HepG2 (cell line): ENCODE data around the gene STK40. TPM values are rescaled to one million over a fixed set of nuclear protein-coding genes. Genes with fewer than 3 reads are reported as not detected.
A peak's percentile ranks its signal among the peaks of the same experiment; 100 is the strongest.

Experiments used
- DNMT3B ChIP-seq: conservative IDR thresholded peaks from 2 replicates; pipeline ENCODE4 v1.6.1; 2016; ENCODE audit warnings: missing biosample characterization, control low read depth
- HOXA3 ChIP-seq: sonication (generic); formaldehyde crosslinking; IDR thresholded peaks from 2 replicates; pipeline ENCODE4 v1.5.0; 2020; ENCODE audit warnings: missing genetic modification reagents
- POLR2AphosphoS2 ChIP-seq: IDR thresholded peaks from 2 replicates; pipeline ENCODE4 v1.6.1; 2011; ENCODE audit warnings: low read depth, low read length, improper control_type of control experiment
- RAD21 ChIP-seq: fragments of 450-650 bp; formaldehyde crosslinking; IDR thresholded peaks from 2 replicates; pipeline ENCODE4 v1.5.0; 2020; ENCODE audit warnings: mild to moderate bottlenecking
- SP4 ChIP-seq: sonication (generic); formaldehyde crosslinking; IDR thresholded peaks from 2 replicates; pipeline ENCODE4 v1.8.1; 2023; ENCODE audit warnings: mild to moderate bottlenecking, missing genetic modification reagents
- TMF1 ChIP-seq: sonication (generic); formaldehyde crosslinking; IDR thresholded peaks from 2 replicates; pipeline ENCODE4 v1.8.1; 2022; ENCODE audit warnings: low read depth, missing genetic modification reagents
- ZFX ChIP-seq: sonication (generic); formaldehyde crosslinking; IDR thresholded peaks from 2 replicates; pipeline ENCODE4 v1.4.0; 2020; ENCODE audit warnings: mild to moderate bottlenecking, low read depth, missing genetic modification reagents, moderate library complexity
- ZNF549 ChIP-seq: sonication (generic); formaldehyde crosslinking; IDR thresholded peaks from 2 replicates; pipeline ENCODE4 v1.5.0; 2020; ENCODE audit warnings: missing genetic modification reagents
- polyA plus RNA-seq, 8 experiments: library from polyadenylated mRNA; depleted of rRNA in 3 of 8; stranded (reverse) in 7 of 8; unstranded in 1 of 8; fragments of >200 nt; fragmentation: Illumina TruSeq in 4 of 8; extraction: Trizol in 4 of 8; gene quantifications; 2 replicates each; pipeline versions ENCODE4 v1.2.1 to v1.2.3, GENCODE V29; 2011 to 2016; ENCODE audit warnings: low read depth in 4 of 8, missing spikeins in 1 of 8, mixed read lengths in 1 of 8; ENCODE audit not compliant: insufficient read depth in 1 of 8
- total RNA-seq, 5 experiments: library from RNA; depleted of rRNA; stranded (reverse); fragments of >200 nt; fragmentation: Illumina TruSeq; extraction: Trizol; gene quantifications; 2 replicates each; pipeline ENCODE4 v1.2.3, GENCODE V29; 2016; ENCODE audit warnings: low read depth in 1 of 5
- TF ChIP-seq, protein P1 (sequence below): sonication (generic); formaldehyde crosslinking; IDR thresholded peaks from 2 replicates; pipeline ENCODE4 v1.5.0; 2020; ENCODE audit warnings: mild to moderate bottlenecking, missing genetic modification reagents, borderline replicate concordance
- TF ChIP-seq, protein P2 (sequence below), 2 experiments: sonication (generic) in 1 of 2; formaldehyde crosslinking in 1 of 2; IDR thresholded peaks; 2 replicates each; pipeline versions ENCODE4 v1.4.0 to v1.6.1; 2016 to 2020; ENCODE audit warnings: borderline replicate concordance in 1 of 2, low read depth in 1 of 2, mild to moderate bottlenecking in 1 of 2, missing genetic modification reagents in 1 of 2
- TF ChIP-seq, protein P3 (sequence below): sonication (generic); formaldehyde crosslinking; IDR thresholded peaks from 2 replicates; pipeline ENCODE4 v1.4.0; 2020; ENCODE audit warnings: missing genetic modification reagents, borderline replicate concordance
- TF ChIP-seq, protein P4 (sequence below): IDR thresholded peaks from 2 replicates; pipeline ENCODE4 v1.6.1; 2016; ENCODE audit warnings: missing biosample characterization, missing genetic modification reagents, low read depth

Gene STK40
- total and polyA plus RNA-seq, 2 of the 13 experiments (the other 11 are each of a cell fraction or from before 2014, with no cell fraction given), result 33.8 to 35.1 TPM

DNA sequence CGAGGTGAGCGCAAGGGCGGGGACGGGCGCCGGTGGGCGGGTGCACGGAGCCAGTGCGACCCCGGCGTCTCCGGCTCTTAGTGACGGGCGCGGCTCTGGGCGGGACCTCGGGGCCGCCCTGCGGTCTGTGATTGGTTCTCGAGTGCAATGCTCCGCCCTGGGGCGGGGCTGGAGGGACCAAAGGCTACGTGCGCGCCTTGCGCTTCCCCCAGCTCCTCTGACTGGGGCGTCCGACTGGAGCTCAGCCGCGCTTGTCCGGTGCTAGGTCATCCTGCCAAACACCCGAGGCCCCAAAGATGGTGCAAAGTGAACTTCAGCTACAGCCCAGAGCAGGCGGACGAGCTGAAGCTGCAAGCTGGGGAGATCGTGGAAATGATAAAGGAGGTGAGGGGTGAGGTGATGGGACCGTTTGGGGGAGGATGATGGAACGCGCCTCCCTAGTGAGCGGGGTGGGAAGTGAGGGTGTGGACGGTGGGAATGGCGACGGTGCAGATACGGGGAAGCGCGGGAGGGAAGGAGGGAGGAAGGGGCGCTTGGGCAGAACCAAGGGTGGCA, 78.7 kb downstream of the STK40 start (continued):
- TF ChIP-seq, protein P1, sequence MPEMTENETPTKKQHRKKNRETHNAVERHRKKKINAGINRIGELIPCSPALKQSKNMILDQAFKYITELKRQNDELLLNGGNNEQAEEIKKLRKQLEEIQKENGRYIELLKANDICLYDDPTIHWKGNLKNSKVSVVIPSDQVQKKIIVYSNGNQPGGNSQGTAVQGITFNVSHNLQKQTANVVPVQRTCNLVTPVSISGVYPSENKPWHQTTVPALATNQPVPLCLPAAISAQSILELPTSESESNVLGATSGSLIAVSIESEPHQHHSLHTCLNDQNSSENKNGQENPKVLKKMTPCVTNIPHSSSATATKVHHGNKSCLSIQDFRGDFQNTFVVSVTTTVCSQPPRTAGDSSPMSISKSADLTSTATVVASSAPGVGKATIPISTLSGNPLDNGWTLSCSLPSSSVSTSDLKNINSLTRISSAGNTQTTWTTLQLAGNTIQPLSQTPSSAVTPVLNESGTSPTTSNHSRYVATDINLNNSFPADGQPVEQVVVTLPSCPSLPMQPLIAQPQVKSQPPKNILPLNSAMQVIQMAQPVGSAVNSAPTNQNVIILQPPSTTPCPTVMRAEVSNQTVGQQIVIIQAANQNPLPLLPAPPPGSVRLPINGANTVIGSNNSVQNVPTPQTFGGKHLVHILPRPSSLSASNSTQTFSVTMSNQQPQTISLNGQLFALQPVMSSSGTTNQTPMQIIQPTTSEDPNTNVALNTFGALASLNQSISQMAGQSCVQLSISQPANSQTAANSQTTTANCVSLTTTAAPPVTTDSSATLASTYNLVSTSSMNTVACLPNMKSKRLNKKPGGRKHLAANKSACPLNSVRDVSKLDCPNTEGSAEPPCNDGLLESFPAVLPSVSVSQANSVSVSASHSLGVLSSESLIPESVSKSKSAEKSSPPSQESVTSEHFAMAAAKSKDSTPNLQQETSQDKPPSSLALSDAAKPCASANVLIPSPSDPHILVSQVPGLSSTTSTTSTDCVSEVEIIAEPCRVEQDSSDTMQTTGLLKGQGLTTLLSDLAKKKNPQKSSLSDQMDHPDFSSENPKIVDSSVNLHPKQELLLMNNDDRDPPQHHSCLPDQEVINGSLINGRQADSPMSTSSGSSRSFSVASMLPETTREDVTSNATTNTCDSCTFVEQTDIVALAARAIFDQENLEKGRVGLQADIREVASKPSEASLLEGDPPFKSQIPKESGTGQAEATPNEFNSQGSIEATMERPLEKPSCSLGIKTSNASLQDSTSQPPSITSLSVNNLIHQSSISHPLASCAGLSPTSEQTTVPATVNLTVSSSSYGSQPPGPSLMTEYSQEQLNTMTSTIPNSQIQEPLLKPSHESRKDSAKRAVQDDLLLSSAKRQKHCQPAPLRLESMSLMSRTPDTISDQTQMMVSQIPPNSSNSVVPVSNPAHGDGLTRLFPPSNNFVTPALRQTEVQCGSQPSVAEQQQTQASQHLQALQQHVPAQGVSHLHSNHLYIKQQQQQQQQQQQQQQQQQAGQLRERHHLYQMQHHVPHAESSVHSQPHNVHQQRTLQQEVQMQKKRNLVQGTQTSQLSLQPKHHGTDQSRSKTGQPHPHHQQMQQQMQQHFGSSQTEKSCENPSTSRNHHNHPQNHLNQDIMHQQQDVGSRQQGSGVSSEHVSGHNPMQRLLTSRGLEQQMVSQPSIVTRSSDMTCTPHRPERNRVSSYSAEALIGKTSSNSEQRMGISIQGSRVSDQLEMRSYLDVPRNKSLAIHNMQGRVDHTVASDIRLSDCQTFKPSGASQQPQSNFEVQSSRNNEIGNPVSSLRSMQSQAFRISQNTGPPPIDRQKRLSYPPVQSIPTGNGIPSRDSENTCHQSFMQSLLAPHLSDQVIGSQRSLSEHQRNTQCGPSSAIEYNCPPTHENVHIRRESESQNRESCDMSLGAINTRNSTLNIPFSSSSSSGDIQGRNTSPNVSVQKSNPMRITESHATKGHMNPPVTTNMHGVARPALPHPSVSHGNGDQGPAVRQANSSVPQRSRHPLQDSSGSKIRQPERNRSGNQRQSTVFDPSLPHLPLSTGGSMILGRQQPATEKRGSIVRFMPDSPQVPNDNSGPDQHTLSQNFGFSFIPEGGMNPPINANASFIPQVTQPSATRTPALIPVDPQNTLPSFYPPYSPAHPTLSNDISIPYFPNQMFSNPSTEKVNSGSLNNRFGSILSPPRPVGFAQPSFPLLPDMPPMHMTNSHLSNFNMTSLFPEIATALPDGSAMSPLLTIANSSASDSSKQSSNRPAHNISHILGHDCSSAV (CRISPR knock-in tag), result peak; percentile 91; the same call in 1 of the 2 replicates
- TF ChIP-seq ZFX (CRISPR knock-in tag), result peak; percentile 75
- no peak for TF ChIP-seq DNMT3B (CRISPR knock-in tag)
- TF ChIP-seq, protein P2, sequence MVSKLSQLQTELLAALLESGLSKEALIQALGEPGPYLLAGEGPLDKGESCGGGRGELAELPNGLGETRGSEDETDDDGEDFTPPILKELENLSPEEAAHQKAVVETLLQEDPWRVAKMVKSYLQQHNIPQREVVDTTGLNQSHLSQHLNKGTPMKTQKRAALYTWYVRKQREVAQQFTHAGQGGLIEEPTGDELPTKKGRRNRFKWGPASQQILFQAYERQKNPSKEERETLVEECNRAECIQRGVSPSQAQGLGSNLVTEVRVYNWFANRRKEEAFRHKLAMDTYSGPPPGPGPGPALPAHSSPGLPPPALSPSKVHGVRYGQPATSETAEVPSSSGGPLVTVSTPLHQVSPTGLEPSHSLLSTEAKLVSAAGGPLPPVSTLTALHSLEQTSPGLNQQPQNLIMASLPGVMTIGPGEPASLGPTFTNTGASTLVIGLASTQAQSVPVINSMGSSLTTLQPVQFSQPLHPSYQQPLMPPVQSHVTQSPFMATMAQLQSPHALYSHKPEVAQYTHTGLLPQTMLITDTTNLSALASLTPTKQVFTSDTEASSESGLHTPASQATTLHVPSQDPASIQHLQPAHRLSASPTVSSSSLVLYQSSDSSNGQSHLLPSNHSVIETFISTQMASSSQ (IDR thresholded peaks at IDR 0.05; ENCODE audit: low read depth), result no peak
- TF ChIP-seq, protein P2 (CRISPR knock-in tag; IDR thresholded peaks at IDR 0.05; ENCODE audit: borderline replicate concordance), result no peak
- TF ChIP-seq, protein P3, sequence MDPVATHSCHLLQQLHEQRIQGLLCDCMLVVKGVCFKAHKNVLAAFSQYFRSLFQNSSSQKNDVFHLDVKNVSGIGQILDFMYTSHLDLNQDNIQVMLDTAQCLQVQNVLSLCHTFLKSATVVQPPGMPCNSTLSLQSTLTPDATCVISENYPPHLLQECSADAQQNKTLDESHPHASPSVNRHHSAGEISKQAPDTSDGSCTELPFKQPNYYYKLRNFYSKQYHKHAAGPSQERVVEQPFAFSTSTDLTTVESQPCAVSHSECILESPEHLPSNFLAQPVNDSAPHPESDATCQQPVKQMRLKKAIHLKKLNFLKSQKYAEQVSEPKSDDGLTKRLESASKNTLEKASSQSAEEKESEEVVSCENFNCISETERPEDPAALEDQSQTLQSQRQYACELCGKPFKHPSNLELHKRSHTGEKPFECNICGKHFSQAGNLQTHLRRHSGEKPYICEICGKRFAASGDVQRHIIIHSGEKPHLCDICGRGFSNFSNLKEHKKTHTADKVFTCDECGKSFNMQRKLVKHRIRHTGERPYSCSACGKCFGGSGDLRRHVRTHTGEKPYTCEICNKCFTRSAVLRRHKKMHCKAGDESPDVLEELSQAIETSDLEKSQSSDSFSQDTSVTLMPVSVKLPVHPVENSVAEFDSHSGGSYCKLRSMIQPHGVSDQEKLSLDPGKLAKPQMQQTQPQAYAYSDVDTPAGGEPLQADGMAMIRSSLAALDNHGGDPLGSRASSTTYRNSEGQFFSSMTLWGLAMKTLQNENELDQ, result no peak
- TF ChIP-seq SP4, result peak; percentile 99
- no peak for TF ChIP-seq POLR2AphosphoS2
- 0 out of 2 replicates have a peak, but pooled peaks have one; percentile 19 for TF ChIP-seq TMF1
- TF ChIP-seq HOXA3 (CRISPR knock-in tag), result 0 out of 2 replicates have a peak, but pooled peaks have one; percentile 18
- no peak for TF ChIP-seq ZNF549 (CRISPR knock-in tag)
- TF ChIP-seq, protein P4, sequence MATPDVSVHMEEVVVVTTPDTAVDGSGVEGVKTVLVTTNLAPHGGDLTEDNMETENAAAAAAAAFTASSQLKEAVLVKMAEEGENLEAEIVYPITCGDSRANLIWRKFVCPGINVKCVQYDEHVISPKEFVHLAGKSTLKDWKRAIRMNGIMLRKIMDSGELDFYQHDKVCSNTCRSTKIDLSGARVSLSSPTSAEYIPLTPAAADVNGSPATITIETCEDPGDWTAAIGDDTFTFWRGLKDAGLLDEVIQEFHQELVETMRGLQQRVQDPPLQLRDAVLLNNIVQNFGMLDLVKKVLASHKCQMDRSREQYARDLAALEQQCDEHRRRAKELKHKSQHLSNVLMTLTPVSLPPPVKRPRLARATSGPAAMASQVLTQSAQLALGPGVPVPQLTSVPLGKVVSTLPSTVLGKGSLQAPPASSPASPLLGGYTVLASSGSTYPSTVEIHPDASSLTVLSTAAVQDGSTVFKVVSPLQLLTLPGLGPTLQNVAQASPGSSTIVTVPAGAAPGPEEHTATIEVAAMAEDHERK (CRISPR knock-in tag), result 0 out of 2 replicates have a peak, but pooled peaks have one; percentile 44
- TF ChIP-seq RAD21 (CRISPR knock-in tag), result no peak
